Stomach (tissue), 9 donors: Measurements from ENCODE around the gene SCGB3A2. TPM values are rescaled to one million over a fixed set of nuclear protein-coding genes. Genes with fewer than 3 reads are reported as not detected.
A peak's percentile ranks its signal among the peaks of the same experiment; 100 is the strongest.

ENCODE experiments used
- DNase-seq, 2 donors: peaks; one replicate each; pipeline versions ENCODE4 v3.0.0 to v3.0.0-alpha.2; 2013 to 2019
- H3K27ac ChIP-seq, 5 donors: fragments of 200-600 bp in 4 of 5; sonication (generic) in 4 of 5; one replicate each; pipeline ENCODE4 v1.5.1; 2013 to 2019; ENCODE audit warnings: mild to moderate bottlenecking in 1 of 5, moderate library complexity in 1 of 5
- H3K27me3 ChIP-seq, 3 donors: fragments of 200-600 bp; sonication (generic); one replicate each; pipeline ENCODE4 v1.5.1; 2017 to 2019; ENCODE audit warnings: mixed run types in 1 of 3
- H3K36me3 ChIP-seq, 4 donors: fragments of 200-600 bp; sonication (generic); 1 replicate in 3 of 4; 2 replicates in 1 of 4; pipeline ENCODE4 v1.5.1; 2016 to 2019
- H3K4me1 ChIP-seq, 4 donors: fragments of 200-600 bp; sonication (generic); one replicate each; pipeline ENCODE4 v1.5.1; 2016 to 2019
- H3K4me3 ChIP-seq, 4 donors: fragments of 200-600 bp; sonication (generic) in 3 of 4; one replicate each; pipeline ENCODE4 v1.5.1; 2016 to 2019; ENCODE audit warnings: mild to moderate bottlenecking in 1 of 4
- H3K9me3 ChIP-seq, 4 donors: fragments of 200-600 bp; sonication (generic); one replicate each; pipeline ENCODE4 v1.5.1; 2016 to 2019
- EP300 ChIP-seq: sonication (generic); formaldehyde crosslinking; IDR thresholded peaks from one replicate; pipeline ENCODE4 v1.6.1; 2017; ENCODE audit warnings: antibody characterized with exemption
- POLR2A ChIP-seq, 4 donors: fragments of 450-650 bp; IDR thresholded peaks; one replicate each; pipeline ENCODE4 v1.6.1; 2016; ENCODE audit warnings: antibody characterized with exemption in 4 of 4, control low read depth in 2 of 4, mild to moderate bottlenecking in 1 of 4, moderate library complexity in 1 of 4
- POLR2AphosphoS5 ChIP-seq, 3 donors: sonication (generic); formaldehyde crosslinking; IDR thresholded peaks; one replicate each; pipeline ENCODE4 v1.6.1; 2016; ENCODE audit warnings: antibody characterized with exemption in 3 of 3
- WGBS, 5 donors: extraction: QIAGEN DNeasy Blood & Tissue Kit in 3 of 5; methylation state at CpG; one replicate each; pipeline versions ENCODE4 v1.1.5 to v1.1.7; 2013 to 2018; 5-methylcytosine and 5-hydroxymethylcytosine counted together
- intact Hi-C: fragments of 100-400 bp; cut with DNase I; formaldehyde crosslinking; loops from one replicate; pipeline ENCODE4 v1.15.1; 2023; ENCODE audit warnings: low total_unique reads
- polyA plus RNA-seq, 3 donors: library from polyadenylated mRNA; stranded (reverse); fragments of 200-250 nt; gene quantifications; one replicate each; pipeline ENCODE4 v1.2.3, GENCODE V29; 2013
- total RNA-seq, 5 donors: library from RNA; depleted of rRNA; stranded (reverse); fragments of >200 nt; gene quantifications; one replicate each; pipeline versions ENCODE4 v1.1.0 to v1.2.3, GENCODE V29; 2014 to 2016
- TF ChIP-seq, protein P1 (sequence below), 7 experiments: fragments of 450-650 bp in 4 of 7; fragments of 200-600 bp in 3 of 7; sonication (generic) in 3 of 7; IDR thresholded peaks; one replicate each; pipeline ENCODE4 v1.5.1; 2016 to 2019; ENCODE audit warnings: antibody characterized with exemption in 7 of 7, control low read depth in 2 of 7, mild to moderate bottlenecking in 1 of 7
- donor health status: healthy with polysubstance abuse.
- donor health status: Bipolar disorder and iron deficiency.
- donor health status: healthy.

The SCGB3A2 gene
- total and polyA plus RNA-seq, 8 donors, result 6.4 TPM; not detected in 7

- WGBS, 5 donors, result 50 to 66% (median 63%) methylated on average over 1 of the region's 1 CpG
- Histone ChIP-seq H3K4me3 (no peak overlapping the region), H3K36me3 (no peaks in the 10 kb centered on the region), H3K27ac (no peak overlapping the region), H3K27me3 (no peaks in the 10 kb centered on the region), H3K9me3 (no peaks in the 10 kb centered on the region), H3K4me1 (peaks cover 2 to 27% (median 14%) of the 10 kb centered on the region in 4 donors)
- TF ChIP-seq EP300, result no peak
- TF ChIP-seq, protein P1, sequence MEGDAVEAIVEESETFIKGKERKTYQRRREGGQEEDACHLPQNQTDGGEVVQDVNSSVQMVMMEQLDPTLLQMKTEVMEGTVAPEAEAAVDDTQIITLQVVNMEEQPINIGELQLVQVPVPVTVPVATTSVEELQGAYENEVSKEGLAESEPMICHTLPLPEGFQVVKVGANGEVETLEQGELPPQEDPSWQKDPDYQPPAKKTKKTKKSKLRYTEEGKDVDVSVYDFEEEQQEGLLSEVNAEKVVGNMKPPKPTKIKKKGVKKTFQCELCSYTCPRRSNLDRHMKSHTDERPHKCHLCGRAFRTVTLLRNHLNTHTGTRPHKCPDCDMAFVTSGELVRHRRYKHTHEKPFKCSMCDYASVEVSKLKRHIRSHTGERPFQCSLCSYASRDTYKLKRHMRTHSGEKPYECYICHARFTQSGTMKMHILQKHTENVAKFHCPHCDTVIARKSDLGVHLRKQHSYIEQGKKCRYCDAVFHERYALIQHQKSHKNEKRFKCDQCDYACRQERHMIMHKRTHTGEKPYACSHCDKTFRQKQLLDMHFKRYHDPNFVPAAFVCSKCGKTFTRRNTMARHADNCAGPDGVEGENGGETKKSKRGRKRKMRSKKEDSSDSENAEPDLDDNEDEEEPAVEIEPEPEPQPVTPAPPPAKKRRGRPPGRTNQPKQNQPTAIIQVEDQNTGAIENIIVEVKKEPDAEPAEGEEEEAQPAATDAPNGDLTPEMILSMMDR (IDR thresholded peaks at IDR 0.05), result no peak
- TF ChIP-seq POLR2AphosphoS5 (IDR thresholded peaks at IDR 0.05), result no peak
- TF ChIP-seq POLR2A (IDR thresholded peaks at IDR 0.05), result no peak
- intact Hi-C loops, result no loop called here
- no peak for DNase-seq
These were observed 19.9 kb upstream of the SCGB3A2 start for GRCh38 chr5:147858565-147858964.

DNA sequence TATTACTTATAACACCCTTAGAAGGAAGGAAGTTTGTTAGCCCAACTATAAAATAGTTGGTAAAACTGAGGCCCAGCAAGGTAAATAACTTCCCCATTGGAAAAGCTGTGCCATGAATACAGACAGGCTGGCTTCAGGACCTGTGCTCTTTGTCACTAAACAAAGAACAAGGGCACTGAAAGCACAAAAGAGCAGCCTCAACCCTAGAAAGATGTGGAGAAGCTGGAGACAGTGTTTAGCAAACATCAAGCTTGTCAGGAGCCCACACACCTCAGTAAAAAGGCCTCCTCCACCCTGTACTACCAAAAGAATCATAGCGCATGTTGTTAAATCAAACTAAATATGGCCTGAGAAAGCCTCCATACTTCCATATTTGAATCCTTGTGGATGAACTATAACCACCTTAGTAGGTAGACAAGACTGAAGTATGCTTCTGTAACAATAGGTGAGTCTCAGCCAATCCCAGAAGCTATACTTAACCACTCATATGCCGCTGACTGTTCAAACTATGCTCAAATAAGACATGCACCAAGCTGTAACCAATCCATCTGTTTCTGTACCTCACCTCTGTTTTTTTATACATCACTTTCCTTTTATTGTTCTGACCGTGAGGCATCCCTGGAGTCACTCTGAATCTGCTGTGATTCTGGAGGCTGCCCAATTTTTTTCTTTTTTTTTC lies 18.4 kb upstream of the SCGB3A2 start:
- intact Hi-C loops, result no loop called here
- peak overlapping the region in 1 of 5 donors; percentile 7 for H3K27ac ChIP-seq
- TF ChIP-seq POLR2AphosphoS5 (IDR thresholded peaks at IDR 0.05) (no peak), EP300 (no peak), POLR2A (IDR thresholded peaks at IDR 0.05) (no peak)
- TF ChIP-seq, protein P1 (IDR thresholded peaks at IDR 0.05), result no peak

DNA sequence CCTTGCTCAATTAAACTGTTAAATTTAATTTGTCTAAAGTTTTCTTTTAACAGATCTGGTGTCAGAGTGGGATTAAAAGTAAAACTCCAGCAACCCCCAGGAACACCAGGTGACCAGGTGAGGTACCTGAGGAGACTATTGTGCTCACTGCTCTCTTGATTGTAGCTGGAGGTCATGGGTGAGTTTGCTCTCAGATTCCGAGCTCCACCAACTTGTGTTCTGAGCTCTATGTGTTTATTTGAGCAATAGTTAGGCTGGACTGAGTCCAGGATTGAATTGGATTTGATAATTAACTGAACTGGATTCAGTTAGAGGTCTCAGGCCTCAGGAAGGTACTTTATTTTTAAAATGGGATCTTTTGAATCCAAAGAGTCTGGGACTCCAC lies 17.9 kb upstream of the SCGB3A2 start:
- Histone ChIP-seq H3K9me3 (no peaks in the 10 kb centered on the region), H3K4me3 (no peak overlapping the region), H3K27ac (no peak overlapping the region), H3K4me1 (peaks cover 10 to 33% (median 21%) of the 10 kb centered on the region in 4 donors), H3K36me3 (no peaks in the 10 kb centered on the region), H3K27me3 (no peaks in the 10 kb centered on the region)
- WGBS, 5 donors, result 12 to 55% (median 36%) methylated on average over 1 of the region's 1 CpG
- intact Hi-C loops, result no loop called here
- peak; percentile 49 to 67 for DNase-seq
- TF ChIP-seq, protein P1 (IDR thresholded peaks at IDR 0.05), result no peak
- TF ChIP-seq POLR2AphosphoS5 (IDR thresholded peaks at IDR 0.05) (peak in 2 of 3 donors; percentile 11 to 43), EP300 (no peak), POLR2A (IDR thresholded peaks at IDR 0.05) (no peak)

More for the DNA sequence above, 18.4 kb upstream of the SCGB3A2 start:
- 69 to 78% (median 75%) methylated on average over 3 of the region's 3 CpGs for WGBS, 5 donors
- Histone ChIP-seq H3K4me3 (no peak overlapping the region), H3K4me1 (peaks cover 10 to 33% (median 21%) of the 10 kb centered on the region in 4 donors), H3K36me3 (no peaks in the 10 kb centered on the region), H3K27me3 (no peaks in the 10 kb centered on the region), H3K9me3 (no peaks in the 10 kb centered on the region)
- DNase-seq, result no peak

GRCh38 chr5:147863454-147864158 lies 14.9 kb upstream of the SCGB3A2 start:
- intact Hi-C loops, result no loop called here
- WGBS, 5 donors, result 16 to 20% (median 19%) methylated on average over 3 of the region's 3 CpGs
- H3K9me3 ChIP-seq, result no peaks in the 10 kb centered on the region
- H3K4me1 ChIP-seq, result peaks cover 10 to 24% (median 17%) of the 10 kb centered on the region in 4 donors
- no peaks in the 10 kb centered on the region for H3K27me3 ChIP-seq
- peak in 1 of 2 donors; percentile 22 for DNase-seq
- H3K27ac ChIP-seq, result no peak overlapping the region
- no peak for TF ChIP-seq EP300
- no peak for TF ChIP-seq POLR2A (IDR thresholded peaks at IDR 0.05)
- TF ChIP-seq, protein P1 (IDR thresholded peaks at IDR 0.05), result no peak
- no peak for TF ChIP-seq POLR2AphosphoS5 (IDR thresholded peaks at IDR 0.05)
- H3K36me3 ChIP-seq, result no peaks in the 10 kb centered on the region
- no peak overlapping the region for H3K4me3 ChIP-seq
